EL (cell line): ENCODE measurements around the gene SERPINE3.

Experiments used
- DNase-seq: peaks from one replicate; pipeline ENCODE4 v3.0.0-alpha.2; 2016

Gene SERPINE3

DNA sequence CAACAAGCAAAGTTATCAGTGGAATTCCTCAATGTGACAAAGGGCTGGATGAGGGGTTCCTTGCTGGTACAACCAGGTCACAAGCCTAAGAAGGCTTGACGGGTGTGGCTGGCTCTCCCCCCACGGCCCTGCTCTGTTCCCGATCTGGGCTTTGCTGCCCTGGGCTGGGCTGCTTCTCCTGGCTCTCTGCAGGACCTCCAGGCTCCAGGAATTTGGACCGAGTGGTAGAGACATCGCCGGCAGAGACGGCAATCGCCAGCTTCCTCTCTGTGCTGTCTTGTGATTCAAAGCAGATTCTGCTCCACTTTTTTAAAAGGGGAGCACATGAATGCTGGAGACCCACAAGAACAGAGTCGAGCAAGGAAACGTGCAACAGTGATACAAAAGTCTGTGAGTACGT, at the start of gene SERPINE3:
TSS of gene SERPINE3 (plus strand) at position 338 of the 400 bp plus-strand sequence. CDS start 1,401 bp downstream, outside the sequence.
- no peak for DNase-seq

DNA sequence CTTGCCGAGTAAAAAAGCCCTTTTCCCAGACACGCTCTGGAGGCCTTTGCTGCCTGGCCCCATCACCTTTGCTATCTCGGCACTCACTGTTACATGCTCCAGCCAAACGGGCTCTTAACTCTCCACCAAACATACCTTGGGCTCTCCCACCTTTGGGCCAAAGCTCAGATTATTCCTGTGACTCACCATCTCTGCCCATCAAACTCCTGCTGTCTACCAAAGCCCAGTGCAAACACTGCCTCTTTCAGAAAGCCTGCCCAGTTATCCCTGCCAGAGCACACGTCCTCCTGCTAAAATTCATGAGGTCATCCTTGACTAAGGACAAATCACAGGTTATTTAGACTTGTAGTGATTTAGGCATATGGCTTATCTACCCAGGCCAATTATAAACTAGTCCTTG, 48.1 kb upstream of the SERPINE3 start:
- no peak for DNase-seq

DNA sequence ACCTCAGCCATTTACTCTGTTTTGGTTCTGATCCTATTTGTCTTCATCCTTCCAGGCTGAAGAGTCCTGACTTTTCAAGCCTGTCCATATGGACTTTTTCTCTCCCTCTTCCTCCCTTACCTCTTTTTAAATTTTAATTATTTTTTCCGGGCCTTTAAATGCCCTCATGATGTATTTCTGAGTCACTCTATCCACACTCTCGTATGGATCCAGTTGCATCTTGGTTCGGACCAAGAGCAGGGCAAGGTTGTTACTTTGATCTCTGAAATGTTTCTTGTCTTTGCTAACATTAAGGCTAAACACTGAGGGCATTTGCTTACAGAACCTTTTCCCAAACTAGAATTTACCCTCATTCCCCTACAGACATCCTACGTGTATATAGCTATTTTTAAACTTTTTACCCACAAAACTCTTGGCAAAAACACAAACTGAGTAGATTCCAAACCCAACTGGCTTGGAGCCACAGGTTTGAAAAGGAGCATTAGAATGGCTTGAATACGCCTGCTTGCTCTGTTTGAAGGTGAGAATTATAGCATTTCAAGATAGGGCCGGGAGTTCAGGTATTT, 47.4 kb upstream of the SERPINE3 start:
- no peak for DNase-seq

GRCh38 chr13:51297556-51297955, 41.9 kb upstream of the SERPINE3 start:
- no peak for DNase-seq

GRCh38 chr13:51298812-51299211, 40.7 kb upstream of the SERPINE3 start:
- DNase-seq = no peak

DNA sequence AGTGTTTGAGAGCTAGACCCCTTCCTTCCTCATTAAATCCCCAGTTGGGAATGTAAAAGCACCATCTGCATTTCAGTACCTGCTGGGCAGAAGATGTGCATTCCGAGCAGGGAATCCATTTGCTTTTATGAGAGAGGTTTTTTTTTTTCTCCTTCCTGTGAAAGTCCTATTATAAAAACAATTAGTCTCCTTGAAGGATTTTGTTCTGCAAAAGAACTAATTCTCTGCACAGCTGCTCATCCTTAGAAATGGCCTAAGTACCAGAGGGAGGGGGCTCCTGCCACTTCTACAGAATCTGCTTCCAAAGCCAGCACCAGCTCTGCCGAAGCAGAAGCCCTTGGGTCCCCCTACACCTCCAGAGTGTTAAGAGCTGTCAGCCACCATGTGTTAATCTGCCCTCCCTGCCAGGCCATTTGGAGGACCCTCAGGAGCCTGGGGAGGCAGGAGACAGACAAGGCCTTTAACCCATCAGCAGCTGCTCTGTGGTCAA, 36.4 kb upstream of the SERPINE3 start:
- no peak for DNase-seq

GRCh38 chr13:51303882-51304281, 35.6 kb upstream of the SERPINE3 start:
- DNase-seq = no peak

GRCh38 chr13:51305271-51305967, 34.1 kb upstream of the SERPINE3 start:
- no peak for DNase-seq

- no peak for DNase-seq
Measured at GRCh38 chr13:51308781-51309180, 30.7 kb upstream of the SERPINE3 start.

- no peak for DNase-seq
Measured at GRCh38 chr13:51311231-51311630, 28.3 kb upstream of the SERPINE3 start.

DNA sequence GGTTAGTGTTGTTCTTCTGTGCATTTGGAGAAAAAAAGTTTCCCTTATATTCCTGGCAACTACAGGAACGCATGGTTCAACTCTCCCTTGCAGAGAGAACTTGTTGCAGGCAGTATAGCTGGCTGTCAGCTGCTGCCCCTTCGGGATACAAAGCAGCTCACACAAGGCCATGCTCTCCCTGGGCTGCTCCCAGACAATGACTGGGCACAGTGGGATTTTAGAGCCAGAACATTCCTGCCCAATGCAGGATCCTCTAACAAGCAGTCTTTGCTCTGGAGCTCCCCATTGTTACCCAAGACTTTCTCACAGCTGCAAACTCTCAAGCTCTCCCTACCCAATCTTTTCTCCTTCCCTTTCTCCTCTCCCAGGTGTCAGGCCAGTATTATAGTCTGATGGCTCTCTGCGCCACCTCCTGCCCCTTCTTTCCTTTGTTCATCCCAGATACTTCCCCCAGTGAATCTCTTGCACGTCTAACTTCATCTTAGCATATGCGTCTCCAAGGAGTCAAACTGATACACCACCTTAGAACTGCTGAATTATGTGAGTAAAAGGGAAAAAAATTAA, 27.5 kb upstream of the SERPINE3 start:
- no peak for DNase-seq

DNA sequence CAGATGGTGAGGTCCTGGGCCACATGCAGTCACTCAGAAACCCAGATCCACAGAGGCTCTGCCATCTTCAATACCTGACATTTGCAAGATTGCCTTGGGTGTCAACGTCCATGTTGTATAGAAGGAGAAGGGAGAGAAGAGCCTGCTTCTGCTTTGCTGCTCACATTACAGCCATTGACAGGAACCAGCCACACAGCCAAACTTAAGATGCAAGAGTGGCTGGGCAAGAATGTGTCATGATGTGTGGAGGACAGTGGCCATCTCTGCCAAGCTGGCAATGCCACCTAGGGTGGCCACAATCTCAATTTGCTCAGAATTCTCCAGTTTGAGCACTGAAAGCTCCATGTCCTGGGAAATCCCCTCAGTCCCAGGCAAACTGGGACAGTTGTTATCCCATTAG, 25.9 kb upstream of the SERPINE3 start:
- no peak for DNase-seq

GRCh38 chr13:51317262-51317661, 22.2 kb upstream of the SERPINE3 start:
- peak; percentile 16 for DNase-seq

DNA sequence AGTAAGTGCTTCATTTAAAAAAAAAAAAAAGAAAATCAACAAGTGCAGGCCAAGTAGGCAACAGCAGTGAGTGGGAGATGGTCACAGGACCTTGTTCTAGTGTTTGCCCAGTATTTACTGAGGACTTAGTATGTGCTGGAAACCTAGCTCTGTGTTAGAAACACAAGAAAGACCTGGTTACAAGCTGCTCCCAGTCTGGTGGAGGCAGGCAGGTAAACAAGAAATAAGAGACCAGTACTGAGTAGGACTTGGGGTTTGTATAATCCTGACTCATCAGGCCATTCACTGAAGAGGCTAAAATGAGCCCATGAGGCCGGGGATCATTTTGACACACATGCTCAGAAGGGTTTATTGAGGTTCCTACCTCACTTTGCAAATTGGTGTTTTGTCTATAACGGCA, 21.5 kb upstream of the SERPINE3 start:
- no peak for DNase-seq

DNA sequence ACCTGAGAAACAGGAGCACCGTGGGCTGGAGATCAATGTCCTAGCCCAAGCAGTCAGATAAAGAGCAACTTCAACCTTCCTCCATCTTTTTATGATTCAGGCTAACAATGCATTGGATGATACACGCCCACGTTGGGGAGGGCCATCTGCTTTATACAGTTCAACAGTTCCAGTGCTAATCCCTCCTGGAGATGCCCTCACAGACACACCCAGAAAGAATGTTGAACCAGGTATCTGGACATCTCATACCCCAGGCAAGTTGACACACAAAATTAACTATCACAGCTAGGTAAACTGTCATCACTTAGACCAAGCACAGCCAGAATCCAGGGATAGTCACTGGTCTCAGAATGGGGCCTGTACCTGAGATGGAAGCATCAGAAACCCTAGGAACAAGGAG, 20.6 kb upstream of the SERPINE3 start:
- no peak for DNase-seq

DNA sequence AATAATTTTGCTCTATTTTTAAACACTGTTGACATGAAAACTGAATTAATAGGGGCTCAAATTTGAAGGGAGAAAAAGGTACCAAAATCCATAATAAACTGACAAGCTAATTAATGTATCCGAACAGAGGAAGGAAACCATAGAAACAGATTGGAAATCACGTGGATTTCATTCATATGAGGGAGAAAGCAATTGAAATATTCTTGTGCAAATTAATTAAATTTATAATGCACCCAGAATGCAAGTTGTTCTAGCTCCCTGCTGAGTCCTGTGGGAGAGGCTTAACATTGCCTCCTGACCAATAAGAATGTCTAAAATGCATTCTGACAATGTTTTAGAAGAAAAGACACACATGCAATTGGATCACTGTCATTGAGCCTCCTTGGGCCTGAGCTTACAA, 17.7 kb upstream of the SERPINE3 start:
- DNase-seq = no peak

DNA sequence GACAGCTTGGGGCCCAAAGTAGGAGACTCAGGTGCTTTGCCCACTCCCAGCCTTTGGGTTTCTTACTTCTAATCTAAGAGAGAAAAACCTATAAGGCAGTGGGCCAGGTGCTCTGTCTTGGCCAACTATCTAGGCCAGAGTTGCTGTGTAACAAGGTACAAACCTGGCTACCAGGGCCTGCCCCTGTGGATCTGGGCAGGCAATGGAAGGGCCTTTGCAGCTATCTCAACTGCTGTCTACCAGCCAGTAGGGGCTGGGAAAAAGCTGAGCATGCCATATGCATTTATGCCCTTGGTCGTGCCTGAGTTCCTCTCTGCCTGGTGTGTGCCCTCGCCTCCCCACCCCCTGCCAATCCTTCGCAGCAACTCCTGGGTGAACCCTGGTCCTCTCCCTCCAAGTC, 16.7 kb upstream of the SERPINE3 start:
- DNase-seq = no peak

GRCh38 chr13:51323824-51324511, 15.5 kb upstream of the SERPINE3 start:
- DNase-seq = no peak

GRCh38 chr13:51324714-51325420, 14.6 kb upstream of the SERPINE3 start:
- no peak for DNase-seq

- DNase-seq = no peak
Measured at GRCh38 chr13:51325837-51326236, 13.7 kb upstream of the SERPINE3 start.

DNA sequence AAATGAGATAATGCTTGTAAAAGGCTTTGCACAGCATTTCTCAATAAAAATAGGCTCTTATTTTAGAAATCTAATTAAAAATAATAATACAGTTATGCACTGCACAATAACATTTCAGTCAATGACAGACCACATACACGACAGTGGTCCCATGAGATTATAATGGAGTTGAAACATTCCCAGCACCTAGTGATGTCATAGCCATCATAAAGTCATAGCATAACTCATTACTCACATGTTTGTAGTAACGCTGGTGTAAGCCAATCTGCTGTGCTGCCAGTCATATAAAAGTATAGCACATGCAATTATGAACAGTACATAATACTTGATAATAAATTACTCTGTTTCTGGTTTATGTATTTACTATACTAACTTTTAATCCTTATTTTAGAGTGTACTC, 12.7 kb upstream of the SERPINE3 start:
- DNase-seq = no peak

- DNase-seq = no peak
Measured at GRCh38 chr13:51327961-51328360, 11.5 kb upstream of the SERPINE3 start.

- DNase-seq = no peak
Measured at GRCh38 chr13:51328488-51328887, 11.0 kb upstream of the SERPINE3 start.
